ENCODE results near the gene CACNA1S. TPM values are rescaled to one million over a fixed set of nuclear protein-coding genes. Genes with fewer than 3 reads are reported as not detected.
A peak's percentile ranks its signal among the peaks of the same experiment; 100 is the strongest.

The CACNA1S gene
- total RNA-seq, 1 donor from 2014 or later: not detected

DNA sequence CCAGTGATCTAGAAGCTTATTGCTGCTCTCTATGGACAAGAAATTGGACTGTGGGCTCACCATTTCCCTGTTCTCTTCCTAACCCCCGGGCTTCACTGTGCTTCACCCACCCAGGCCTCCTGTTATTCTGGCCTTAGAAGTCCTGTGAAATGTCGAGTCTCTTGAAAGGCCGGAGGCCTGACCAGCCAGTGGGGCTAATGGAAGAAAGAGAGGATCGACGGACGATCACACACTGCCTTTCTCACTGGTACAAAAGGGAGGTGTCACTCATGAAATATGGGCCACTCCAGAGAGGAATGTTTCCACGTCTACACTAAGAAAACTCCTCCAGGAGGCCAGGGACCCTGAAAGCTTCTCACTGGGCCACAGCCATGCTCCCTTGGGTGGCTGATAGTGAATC lies 36.1 kb downstream of the CACNA1S start:
- intact Hi-C loops (cut with micrococcal nuclease): no loop called here
- ATAC-seq (no peak), DNase-seq (no peak)

DNA sequence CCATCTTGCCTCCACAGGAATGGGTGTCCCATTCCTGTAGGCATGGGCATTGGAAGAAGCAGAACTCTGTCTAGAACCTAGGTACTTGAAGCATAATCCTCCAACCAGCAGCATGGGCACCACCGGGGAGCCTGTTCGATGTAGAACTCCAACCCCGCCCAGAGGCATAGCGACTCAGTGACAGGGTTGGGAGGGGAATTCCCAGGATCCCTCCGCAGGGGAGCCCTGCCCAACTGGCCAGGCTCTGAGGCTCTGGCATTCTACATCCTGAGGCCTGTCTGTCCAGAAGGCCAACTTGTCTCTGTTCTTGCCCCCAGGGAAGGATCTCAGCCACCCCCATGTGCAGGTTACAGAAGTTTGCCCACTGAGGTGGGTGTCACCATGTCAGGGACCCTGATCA lies 38.2 kb downstream of the CACNA1S start:
- intact Hi-C loops (cut with micrococcal nuclease): no loop called here
- DNase-seq (no peak), ATAC-seq (no peak)

DNA sequence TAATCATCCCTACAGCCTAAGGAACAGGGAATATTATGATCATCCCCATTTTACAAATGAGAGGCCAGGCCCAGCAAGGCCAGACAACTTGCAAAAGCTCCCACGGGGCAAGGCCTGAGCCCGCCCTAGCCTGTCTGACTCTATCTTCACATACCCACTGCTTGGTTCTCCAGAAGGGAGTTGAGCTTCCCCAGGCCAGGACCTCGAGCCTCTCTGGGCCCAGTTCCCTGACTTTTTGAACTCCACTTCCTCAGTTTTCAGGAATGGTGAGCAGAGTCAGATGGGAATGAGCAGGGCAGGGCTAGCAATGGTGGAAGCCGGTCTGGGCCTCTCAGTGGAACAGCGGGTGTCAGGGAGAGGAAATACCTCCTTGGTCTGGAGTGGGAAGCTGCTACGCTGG lies 39.3 kb downstream of the CACNA1S start:
- intact Hi-C loops (cut with micrococcal nuclease): no loop called here
- no peak for DNase-seq
- ATAC-seq: peak; percentile 43

DNA sequence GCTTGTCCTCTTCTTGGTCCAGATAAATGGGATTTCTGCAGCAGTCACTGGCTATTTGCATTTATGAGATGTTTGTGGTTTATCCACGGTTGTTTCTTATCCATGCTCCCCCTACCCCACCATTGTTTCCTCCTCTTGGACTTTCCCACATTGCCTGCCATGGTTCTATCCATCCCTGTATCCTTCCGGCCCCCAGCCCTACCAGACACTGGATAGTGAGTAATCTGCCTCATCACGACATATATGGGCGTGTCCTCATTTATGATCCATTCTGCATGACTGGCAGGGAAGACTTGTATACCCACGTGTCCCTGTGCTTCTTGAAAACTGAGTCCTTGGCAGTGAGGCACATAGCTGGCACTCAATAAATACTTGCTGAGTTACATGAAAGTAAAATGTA lies 40.1 kb downstream of the CACNA1S start:
- DNase-seq (no peak), ATAC-seq (no peak)
- intact Hi-C loops (cut with micrococcal nuclease): no loop called here

DNA sequence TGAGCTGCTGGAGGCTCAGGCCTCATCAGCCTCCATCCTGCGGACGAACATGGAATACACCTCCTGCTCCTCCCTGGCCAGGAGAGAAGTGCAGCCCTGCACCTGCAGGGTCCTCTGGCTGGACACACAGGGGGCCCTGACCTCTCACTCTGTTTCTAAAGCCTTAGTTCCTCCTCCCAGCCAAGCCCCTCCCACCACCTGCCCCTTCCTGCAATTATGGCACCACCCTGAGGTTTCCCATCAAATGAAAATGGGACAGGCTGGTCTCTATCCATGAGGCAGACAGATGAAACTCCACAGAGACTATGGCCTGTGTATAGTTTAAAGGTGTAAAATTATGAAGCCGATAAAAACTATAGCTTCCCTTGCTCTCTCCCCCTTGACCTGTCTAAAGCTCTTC lies 42.6 kb downstream of the CACNA1S start:
- intact Hi-C loops (cut with micrococcal nuclease): no loop called here
- DNase-seq (no peak), ATAC-seq (no peak)

DNA sequence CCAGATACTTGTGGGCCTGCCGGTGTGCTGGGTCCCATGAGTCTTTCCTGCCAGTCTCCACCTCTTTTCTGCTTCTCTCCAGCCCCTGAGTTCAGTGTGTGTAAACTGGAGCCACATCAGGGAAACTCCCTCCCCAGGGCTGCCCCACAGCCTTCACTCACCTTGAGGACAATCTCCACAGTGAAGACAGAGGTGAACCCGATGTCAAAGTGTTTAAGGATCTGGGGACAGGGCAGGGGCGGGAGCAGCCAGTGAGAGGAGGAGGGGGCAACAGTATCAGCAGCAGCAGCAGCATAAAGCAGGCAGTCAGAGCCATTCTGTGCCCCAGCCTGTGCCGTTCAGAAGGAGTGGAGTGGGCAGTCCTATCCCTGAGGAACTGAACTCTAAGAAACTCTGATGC lies 43.2 kb downstream of the CACNA1S start:
- ATAC-seq: no peak
- no peak for DNase-seq
- intact Hi-C loops (cut with micrococcal nuclease): no loop called here

DNA sequence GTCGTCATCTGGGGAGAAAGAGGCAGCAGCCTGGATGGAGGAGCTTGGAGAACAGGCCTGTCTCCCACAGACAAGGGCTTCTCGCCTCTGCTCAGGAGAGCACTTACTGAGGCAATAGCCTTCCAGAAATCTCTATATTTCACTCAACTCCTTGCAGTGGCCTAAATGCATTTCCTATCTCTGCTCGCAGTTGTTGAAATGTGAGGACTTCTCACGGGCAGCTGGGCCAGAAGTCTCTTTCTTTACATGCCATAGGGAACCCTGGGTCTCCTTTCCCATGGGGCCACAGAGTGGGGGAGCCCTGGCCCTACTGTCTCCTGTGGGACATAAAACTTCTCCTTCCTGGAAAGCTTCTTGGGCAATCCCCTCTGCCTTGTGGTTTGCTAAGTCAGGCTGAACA lies 45.2 kb downstream of the CACNA1S start:
- ATAC-seq: no peak
- DNase-seq: no peak
- intact Hi-C loops (cut with micrococcal nuclease): no loop called here

DNA sequence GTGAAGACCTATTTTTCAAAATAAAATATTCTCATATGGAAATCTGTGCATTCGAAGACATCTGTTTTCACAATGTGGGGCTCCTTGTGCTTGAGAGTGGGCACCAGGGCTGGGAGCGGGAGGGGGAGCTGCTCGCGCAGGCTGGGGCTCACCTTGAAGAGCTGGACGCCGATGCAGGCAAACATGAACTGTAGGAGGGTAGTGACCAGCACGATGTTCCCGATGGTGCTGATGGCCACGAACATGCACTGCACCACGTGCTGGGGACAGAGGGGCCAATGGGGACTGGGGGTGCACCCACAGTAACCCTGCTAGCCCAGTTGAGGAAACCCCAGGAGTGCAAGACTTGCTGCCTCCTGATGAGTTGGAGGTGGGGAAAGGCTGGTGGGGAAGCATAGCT lies 46.5 kb downstream of the CACNA1S start:
- intact Hi-C loops (cut with micrococcal nuclease): no loop called here
- ATAC-seq (no peak), DNase-seq (no peak)

DNA sequence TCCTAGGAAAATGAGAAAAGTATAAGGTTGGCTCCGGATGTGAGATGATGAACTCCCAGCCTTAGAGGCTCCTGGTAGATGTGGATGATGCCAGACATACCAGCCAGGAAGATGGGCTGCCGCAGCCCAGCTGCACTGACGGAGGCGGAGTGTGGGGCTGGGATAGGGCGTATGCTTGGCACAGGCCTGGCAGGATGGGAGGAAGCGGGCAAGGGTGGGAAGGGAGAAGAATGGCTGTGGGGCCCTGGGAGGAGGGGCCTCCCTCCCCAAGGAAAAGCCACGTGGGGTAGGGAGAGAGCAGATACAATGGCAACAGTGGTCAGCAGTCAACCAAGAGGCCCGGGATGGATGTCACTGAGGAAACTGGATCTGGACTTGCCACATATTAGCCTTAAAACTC lies 47.4 kb downstream of the CACNA1S start:
- intact Hi-C loops (cut with micrococcal nuclease): no loop called here
- DNase-seq: no peak
- no peak for ATAC-seq

DNA sequence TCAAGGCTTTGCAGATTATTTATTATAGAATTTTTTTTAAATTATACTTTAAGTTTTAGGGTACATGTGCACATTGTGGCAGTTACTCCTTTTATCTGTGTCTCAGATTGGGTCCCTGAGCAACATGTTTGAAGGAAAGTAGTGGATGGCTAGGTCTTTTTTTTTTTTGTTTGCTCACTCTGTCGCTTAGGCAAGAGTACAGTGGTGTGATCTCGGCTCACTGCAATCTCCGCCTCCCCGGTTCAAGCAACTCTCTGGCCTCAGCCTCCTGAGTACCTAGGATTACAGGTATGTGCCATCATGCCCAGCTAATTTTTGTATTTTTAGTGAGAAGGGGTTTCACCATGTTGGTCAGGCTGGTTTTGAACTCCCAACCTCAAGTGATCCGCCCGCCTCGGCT lies 49.1 kb downstream of the CACNA1S start:
- ATAC-seq (no peak), DNase-seq (no peak)
- intact Hi-C loops (cut with micrococcal nuclease): no loop called here

DNA sequence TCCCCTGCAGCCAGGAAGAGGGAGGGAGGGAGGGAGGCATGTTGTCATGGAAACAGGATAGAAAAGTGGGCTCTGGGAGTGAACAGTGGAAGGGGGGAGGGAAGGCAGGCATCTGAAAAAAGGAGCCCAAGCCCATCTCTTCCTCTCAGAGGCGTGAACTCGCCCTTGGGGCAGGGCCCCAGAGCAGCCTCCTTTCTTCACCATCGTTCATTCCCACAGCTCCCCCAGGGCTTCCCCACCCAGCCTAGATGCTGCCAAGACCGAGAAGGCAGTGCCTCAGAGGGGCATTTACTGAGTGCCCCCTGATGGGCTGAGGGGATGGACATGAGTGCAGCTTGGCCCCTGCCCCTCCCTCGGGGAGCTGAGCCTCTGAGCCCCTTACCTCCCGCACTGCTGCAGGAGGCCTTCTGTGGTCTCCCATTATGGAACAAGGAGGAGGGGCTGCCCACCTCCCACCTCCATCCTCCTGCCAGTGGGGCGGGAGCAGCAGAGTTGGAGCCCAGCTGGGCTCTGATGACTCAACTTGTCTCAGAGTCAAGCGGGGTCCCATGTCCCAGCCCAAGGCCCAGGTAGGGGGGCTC lies 49.6 kb downstream of the CACNA1S start:
- DNase-seq: no peak
- intact Hi-C loops (cut with micrococcal nuclease): no loop called here
- ATAC-seq: no peak

DNA sequence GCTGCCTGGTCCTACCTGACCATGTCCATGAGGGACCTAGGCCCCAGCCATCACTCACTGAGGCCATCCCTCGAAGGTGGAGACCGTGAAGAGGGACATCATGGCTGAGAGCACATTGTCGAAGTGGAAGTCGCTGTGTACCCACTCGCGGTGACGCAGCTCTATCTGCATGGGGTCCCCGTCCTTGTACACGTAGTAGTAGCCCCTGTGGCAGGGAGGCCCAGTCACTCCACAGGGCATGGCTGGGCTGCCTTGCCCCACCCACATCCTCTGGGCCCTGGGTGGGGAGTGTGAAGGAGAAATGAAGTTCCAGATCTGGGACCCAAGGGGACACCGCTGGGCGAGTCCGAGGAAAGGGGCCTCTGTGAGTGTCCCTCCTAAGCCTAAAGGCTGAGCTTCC lies 50.3 kb downstream of the CACNA1S start:
- intact Hi-C loops (cut with micrococcal nuclease): no loop called here
- DNase-seq: no peak
- ATAC-seq: no peak

DNA sequence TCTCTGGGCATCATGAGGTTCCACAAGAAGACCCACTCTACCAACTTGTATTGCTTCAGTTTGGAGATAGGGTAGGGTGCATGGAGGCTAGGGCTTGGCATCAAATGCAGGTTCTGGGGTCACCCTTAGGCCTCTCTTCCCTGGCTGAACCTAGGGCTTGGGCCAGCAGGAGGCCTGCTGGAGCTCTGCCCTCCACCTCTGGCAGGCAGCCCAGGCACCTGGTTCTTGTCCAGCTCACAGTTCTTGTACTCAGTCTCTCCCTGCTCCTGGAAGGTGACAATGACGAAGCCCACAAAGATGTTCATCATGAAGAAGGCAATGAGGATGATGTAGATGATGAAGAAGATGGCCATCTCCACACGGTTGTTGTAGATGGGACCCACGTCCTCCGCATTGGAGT lies 51.2 kb downstream of the CACNA1S start:
- ATAC-seq (peak; percentile 83), DNase-seq (peak; percentile 78)

DNA sequence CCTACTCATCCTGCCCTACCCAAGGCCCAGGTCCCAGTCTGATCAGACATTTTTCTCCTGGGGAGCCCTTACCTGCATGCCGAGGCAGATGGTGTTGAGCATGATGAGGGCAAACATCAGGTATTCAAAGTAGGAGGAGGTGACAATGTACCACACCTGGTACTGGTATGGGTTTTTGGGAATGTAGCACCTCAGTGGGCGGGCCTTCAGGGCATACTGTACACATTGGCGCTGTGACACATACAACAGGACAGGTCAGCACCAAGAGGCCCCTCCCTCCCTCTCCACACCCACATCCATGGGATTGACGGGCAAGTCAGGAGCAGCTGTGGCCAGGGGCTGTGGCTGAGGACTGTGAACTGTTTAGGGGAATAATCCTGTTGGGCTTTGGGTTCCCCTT lies 51.6 kb downstream of the CACNA1S start:
- DNase-seq (no peak), ATAC-seq (no peak)
- intact Hi-C loops (cut with micrococcal nuclease): no loop called here

More for the DNA sequence above, 51.2 kb downstream of the CACNA1S start:
- intact Hi-C loops (cut with micrococcal nuclease): no loop called here

DNA sequence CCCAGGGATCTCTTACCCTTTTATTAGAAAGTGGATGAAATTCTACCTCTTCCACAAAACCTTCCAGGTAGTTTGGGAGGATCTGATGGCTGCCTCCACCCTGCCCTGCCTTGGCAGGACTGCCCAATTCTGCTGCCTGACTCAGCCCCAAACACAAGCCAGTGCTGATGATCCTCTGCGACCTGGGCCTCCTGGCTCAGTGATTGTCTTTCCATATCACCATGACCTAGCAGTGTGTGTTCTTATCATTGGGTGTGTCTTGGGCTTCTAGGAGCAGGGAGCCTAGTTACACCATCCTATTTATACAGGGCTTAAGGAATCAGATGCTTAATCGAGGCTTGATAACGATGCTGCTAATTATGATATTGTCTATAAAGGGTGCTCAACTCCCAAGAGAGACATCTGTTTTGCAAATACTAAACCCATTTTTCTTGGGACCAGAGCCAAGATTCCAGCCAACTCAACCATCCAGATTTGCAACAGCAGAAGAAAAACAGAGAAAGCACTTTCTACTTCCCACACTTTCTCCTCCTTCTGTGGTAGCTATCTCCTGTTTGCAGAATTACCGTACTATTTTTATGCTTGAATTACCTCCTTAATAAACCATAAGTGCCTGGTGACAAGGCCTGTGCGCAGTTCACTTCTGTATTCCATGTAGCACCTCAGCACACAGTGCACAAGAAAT lies 52.2 kb downstream of the CACNA1S start:
- intact Hi-C loops (cut with micrococcal nuclease): no loop called here
- DNase-seq (no peak), ATAC-seq (peak; percentile 17)

DNA sequence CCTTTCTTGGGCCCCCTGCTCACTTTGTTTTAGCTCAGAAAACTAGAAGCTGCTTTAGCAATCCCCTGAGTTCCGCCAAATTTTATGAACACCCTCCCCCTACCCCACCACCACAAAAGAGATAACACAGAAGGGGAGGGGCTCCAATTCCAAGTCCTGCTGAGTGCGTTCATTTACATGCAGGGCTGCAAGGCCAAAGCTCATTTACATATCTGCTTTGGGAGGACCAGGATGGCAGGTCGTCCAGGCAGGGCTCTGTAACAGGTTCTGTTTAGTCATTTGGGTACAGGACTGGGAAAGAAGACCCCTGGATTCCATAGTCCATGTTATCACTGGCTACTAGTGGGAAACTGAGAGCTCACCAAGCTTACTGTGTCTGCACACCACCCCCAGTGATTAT lies 52.8 kb downstream of the CACNA1S start:
- DNase-seq (no peak), ATAC-seq (no peak)

DNA sequence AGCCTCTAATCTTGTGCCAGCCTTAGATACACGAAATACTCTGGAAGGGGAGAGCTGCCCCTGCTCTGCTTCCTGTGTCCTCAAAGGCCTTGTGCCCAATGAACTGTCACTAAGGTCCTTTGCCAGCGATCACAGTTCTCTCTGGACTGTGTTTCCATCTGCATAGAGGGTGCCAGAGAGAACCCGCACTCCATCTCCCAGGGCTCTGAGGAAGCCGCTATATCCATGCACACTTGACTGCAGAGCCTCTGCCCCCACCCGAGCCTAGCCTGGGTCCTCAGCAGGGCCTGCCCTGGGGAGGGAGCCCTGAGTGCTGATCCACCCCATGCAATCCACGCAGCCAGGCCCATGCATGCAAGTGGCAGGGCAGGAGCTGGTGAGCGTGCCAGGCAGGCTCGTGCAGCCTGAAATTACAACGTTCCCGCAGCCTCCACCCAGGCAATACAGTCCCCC lies 58.1 kb downstream of the CACNA1S start:
- peak; percentile 69 for ATAC-seq
- DNase-seq: no peak
- intact Hi-C loops (cut with micrococcal nuclease): no loop called here

More for the DNA sequence above, 52.8 kb downstream of the CACNA1S start:
- intact Hi-C loops (cut with micrococcal nuclease): no loop called here

DNA sequence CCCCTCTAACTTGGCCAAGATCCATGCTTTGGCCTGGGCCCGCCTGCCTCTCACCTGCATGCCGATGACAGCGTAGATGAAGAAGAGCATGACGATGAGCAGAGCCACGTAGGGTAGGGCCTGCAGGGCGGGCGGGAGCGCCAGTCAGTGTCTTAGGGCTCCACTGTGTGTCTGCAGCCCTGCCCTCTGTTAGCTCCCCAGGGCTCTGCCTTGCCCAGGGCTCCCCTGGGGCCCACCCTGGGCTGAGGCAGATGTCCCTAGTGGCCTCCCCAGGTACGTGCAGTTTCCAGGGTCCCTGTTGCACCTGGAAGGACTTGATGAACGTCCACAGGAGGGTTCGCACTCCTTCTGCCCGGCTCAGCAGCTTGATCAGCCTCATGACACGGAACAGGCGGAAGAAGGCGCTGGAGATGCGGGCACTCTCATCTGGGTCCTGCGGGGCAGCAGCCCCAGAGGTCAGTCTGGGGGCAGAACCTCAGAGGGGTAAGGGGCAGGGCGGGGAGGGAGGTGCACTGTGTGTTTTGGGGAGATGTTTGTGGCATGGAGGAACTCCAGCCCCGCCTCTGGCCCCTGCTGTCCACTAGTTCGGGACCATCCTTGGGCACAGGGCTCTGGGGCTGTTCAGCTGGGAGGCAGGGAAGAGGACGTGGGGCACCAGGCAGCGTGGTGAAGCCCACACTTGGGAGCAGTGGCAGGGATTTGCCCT lies 58.9 kb downstream of the CACNA1S start:
- no peak for DNase-seq
- intact Hi-C loops (cut with micrococcal nuclease): no loop called here
- no peak for ATAC-seq

DNA sequence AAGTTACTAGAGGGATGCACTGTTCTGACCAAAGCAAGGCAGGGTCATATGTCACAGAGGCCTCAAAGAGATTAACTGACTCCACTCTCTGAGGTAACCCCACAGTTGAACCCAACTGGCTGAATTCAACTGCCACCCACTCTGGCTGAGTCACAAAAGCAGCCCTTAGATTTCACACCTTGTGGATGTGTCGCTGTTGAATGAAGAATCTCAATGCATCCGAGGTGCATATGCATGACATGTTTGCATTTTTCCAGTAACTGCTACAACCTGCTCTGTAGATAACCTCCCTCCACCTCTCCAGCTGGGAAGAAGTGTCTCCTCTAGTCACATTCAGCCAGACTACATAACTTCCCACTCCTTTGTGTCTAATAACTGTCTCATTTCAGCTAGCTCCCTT lies 60.8 kb downstream of the CACNA1S start:
- no peak for ATAC-seq
- intact Hi-C loops (cut with micrococcal nuclease): no loop called here

DNA sequence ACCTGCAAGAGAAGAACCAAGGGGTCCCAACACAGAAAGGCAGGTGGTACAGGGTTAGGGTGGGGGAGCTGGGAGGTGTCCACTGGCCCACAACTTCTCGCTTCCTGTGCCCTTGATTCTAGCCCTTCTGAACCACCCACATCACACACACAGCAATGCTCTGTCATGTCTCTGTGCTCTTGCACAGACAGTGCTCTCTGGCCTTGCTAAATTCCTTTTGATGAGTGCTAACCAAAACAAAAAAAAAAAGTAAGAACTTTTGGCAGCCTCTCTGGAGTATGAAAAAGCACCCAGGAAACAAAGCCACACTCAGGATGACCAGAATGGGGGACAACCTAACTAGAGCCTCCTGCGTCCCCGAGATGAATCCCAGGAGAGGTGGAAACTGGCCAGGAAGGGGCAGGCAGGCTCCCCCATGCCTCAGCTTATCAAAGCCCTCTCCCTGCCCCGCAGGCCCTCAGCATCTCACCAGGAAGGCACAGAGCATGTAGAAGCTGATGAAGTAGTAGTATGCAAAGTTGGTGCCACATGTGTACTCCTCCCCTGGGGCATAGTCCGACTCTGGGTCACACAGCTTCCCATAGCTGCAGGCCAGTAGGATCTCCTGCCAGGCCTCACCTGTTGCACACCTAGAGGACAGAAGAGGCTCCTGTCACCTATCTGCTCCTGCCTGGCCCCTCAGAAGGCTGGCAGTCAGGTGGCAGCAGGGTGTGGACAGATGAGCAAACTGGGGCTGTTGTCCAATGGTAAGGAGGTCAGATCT lies 61.5 kb downstream of the CACNA1S start:
- ATAC-seq: no peak
- DNase-seq: no peak
- intact Hi-C loops (cut with micrococcal nuclease): no loop called here

More for the DNA sequence above, 60.8 kb downstream of the CACNA1S start:
- no peak for DNase-seq

All from left ventricle myocardium superior (tissue), 1 donor.